ELF-1 (cell line): ENCODE data around the gene NFASC.

Experiments
- DNase-seq: peaks from one replicate; pipeline ENCODE4 v3.0.0-alpha.2; 2016; ENCODE audit warnings: low read depth, low spot score

The NFASC gene

DNA sequence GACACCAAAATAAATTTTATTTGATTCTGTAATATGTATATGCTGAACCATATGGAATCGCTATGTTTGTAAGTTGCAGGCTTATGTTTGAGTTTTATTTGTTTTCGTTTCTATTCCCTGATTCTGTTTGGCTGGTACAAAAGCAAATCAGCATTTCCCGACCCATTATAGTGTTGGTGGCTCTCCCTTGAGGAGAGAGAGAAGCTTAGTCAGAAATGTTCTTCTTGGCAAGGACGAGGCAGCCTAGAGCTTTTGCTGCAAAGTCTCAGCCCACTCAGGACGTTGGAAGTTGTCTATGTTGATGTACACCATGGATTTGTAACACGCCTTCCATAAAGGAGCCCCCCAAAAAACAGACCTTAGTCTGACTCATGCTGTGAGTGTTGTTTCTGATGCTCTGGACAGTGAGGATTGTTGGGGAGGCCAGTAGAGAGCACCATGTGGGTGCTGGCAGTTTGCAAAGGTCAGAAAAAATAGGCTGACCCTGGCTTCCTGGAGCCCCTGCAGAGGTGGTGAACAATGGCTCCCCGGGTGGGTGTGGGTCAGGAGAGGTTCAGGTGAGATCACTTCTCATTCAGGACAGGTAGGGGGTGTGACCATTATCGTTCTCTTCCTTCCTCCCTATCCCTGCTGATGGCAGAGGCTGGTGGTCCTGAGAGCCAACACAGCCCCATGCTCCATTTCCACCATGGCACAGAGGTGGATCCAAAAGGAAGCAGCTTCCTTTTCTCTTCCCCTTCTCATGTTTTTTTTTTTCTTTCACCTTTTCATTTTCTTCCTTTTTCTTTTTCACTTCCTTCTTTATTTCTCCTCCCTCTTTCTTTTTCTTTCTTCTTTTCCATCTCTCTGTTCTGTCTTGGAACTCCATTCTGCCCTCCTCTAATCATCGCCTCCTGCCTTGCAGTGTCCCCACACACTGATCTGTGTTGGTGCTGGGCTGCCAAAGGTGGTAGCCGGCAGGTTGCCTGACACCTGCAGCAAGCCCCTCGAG lies 88.0 kb downstream of the NFASC start:
- DNase-seq: no peak

DNA sequence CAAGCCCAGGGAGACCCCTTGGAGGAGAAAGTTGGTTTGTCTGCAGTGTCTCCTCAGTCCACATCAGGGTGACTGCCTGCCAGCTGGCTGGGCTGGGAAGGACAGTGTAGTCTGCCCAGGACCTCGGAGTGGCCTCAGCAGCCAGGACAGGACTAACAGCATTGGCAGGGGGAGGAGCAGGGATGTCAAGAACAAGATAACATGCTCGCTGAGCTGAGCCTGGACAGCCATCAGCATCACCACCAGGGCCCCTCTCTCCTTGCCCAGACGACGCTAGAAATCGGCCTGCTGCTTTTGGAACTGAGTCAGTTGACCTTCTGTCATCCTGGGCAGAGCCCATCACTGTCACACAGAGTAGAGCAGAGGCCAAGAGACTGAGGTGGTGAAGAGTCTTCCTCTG lies 88.7 kb downstream of the NFASC start:
- DNase-seq: no peak

DNA sequence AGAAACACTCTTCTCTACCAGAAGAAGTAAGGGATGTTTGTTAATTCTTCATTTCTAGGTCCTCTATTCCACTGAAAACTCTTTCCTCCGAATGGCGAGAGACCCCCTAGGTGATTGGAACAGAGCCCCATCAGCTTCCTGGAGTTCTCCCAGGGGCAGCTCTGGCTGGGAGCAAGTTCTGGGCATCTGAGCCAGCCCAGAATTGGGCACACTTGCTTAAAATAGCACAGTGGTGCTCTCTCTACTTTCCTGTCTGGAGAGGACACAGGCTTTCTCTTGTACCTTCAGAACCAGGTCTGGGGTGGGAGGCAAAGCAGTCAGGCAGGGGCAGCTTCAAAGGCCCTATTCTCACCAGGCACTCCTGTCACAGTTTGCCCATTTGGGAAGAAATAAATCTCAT lies 89.2 kb downstream of the NFASC start:
- DNase-seq: no peak

DNA sequence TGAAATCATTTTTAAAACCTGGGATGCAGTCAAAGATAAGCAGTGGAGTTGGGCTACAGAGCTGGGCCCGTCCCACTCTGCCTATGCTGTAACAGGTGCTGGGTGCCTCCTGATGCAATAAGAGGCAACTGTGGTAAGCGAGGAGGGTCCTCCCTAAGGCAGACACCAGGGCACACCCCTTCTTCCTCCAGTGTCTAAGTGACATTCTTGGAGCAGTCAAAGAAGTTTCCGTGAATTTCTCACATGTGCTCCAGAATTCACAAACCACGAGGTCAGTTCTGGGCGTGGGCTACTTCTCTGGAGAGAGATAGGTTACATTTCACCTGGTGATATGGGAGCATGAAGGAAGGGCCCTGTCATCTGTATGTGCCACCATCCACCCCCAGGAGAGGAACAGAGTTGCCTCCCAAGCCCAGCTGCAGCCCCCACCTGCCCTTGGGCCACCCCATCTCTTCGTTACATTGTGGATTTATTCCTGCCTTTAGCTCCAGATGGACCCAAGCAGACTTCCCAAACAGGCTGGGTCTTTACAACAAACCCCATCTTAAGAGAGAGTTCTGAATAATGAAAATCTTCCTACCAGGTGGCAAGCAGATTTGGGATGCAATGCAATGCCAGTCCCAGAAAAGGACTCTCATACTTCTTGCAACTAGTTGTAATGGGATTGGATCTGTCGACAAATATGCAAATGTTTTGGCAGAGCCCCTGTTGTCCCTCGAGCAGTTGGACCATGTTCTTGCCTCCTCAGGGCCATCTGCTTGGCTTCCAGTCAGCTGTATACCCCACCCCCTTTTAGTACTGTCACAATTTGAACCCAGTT lies 89.9 kb downstream of the NFASC start:
- no peak for DNase-seq

GRCh38 chr1:204961765-204962419 lies 91.2 kb downstream of the NFASC start:
- DNase-seq: no peak

GRCh38 chr1:204962742-204963632 lies 92.3 kb downstream of the NFASC start:
- DNase-seq: no peak

GRCh38 chr1:204967451-204967850 lies 96.8 kb downstream of the NFASC start:
- no peak for DNase-seq

DNA sequence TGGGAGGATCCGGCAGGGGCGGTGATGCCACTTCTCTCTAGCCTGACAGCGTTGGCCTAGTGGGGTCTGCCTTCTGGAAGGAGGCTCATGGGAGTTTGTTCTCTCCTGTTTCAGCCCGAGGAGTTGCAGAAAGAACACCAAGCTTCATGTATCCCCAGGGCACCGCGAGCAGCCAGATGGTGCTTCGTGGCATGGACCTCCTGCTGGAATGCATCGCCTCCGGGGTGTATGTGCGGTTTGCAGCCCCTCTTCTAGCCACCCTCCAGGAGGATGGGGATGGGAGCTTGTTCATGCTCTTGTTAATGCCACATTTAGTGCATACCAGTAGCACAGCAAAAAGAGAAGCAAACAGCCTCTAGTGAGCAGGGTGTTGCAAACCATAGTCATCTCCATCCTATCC lies 97.5 kb downstream of the NFASC start:
- DNase-seq: no peak

- no peak for DNase-seq
Measured at GRCh38 chr1:204968951-204969350, 98.3 kb downstream of the NFASC start.

- DNase-seq: peak; percentile 41
Measured at GRCh38 chr1:204970937-204971336, 100.3 kb downstream of the NFASC start.

DNA sequence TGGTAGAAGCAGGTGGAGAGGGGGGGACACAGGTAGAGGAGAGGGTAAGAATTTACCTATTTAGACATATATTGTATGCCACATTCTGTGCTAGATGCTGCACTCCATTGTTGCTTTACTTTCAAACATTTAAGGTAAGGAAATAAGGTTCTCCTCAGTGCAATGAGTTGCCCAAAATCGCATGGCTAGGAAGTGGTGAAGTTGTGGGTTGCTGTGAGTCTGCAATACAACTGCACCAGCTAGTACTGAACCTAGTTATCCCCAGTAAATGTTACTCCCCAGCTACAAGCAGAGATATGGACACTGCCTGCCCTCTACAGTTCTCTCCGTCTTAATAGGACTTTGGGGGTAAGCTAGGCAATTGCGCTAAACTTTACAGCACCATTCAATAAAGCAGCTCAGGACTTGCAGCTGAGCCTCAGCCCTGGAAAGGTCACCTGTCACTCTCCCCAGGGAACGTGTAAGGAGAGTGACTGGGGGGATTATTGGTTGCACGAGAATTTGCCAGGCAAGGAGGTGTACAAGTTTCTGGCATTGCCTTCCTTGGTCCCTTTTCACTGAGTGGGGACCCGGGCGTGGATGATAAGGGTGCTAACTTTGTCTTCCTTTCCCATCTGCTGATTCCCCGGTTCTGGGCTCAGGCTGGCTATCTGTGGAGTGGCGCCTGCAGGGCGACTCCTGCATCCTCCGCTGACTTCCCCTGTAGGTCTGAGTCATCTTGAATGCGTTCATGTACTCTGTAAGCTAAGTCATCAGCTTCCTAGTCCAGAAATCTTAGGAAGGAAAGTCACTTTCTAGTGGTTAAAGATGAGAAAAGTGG lies 101.1 kb downstream of the NFASC start:
- peak; percentile 28 for DNase-seq

DNA sequence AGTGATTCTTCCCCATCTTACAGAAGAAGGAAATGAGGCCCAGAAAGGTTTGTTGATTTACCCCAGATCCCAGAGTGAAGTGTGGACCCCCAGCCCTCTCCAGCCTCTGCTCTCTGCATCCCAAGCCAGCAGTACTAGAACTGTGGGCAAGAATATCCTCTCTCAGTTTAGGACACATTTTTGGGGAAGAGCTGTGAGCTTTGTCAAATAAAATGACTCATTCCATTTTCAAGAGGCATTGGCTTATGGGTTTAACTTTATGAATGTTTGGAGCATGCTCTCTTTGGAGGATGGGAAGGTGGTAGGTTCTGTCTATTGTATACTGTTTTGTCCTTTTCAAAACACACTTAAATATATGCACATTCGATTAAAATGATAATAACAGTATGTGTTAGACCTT lies 101.8 kb downstream of the NFASC start:
- no peak for DNase-seq

DNA sequence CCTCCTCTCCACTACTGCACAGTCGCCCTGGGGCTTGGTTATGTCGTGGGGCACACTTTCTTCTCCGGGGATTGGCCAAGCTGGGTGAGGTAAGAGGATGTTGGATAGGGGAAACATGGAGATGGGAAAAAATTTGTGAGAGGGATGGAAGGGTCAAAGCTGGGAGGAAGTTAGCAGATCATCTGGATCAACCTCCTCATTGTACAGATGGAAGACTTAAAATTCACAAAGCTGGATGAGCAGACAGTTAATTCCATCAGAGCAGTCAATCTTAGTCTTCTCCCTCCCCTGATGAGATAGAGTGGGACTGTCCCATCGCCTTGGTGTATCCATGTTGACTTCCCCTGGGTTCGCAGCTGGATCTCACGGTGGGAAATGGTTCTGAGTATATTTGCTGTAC lies 102.8 kb downstream of the NFASC start:
- DNase-seq: no peak

DNA sequence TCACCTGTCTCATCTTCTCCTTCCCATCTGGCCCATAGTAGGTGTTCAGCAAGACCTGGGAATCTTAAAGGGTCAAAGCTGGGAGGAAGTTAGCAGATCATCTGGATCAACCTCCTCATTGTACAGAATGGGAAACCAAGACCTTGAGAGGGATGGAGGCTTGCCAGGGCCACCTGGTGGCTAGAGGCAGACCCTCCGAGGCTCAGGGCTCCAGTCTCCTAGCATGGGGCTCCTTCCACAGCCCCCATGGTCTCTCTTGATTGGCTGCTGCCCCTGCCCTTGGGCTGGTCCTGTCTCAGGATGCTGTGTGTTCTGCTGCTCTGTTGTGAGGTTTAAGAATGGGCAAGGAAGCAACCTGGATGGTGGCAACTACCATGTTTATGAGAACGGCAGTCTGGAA lies 103.7 kb downstream of the NFASC start:
- peak; percentile 35 for DNase-seq

DNA sequence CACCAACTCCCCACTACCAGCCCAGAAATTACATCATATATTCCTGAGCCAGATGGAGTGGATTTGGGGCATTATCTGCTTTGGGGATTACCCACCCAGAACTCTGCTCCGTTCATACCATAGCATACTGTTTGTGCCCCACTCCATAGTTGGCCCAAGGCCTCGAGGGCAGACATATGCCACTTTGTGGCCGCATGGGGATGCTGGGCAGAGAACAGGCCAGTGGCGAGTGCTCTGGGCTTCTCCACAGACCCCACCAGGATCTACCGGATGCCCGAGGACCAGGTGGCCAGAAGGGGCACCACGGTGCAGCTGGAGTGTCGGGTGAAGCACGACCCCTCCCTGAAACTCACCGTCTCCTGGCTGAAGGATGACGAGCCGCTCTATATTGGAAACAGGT lies 104.4 kb downstream of the NFASC start:
- DNase-seq: no peak

- DNase-seq: peak; percentile 66
Measured at GRCh38 chr1:204975568-204976235, 105.0 kb downstream of the NFASC start.

DNA sequence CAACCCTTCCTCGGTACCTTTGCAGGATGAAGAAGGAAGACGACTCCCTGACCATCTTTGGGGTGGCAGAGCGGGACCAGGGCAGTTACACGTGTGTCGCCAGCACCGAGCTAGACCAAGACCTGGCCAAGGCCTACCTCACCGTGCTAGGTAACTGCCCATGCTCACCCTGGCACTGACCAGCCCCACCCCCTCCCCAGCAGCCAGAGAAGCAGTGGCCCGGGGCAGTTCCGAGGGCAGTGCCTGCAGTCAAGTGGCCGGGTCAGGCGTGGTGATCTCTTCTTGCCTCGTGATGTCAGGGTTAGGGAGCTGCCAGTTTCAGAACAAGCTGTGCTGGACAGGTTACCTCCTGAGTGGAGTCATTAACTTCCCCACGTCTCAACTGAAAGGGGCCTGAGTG lies 106.0 kb downstream of the NFASC start:
- DNase-seq: no peak

GRCh38 chr1:204977318-204977717 lies 106.7 kb downstream of the NFASC start:
- DNase-seq: no peak

GRCh38 chr1:204978782-204979181 lies 108.1 kb downstream of the NFASC start:
- no peak for DNase-seq

DNA sequence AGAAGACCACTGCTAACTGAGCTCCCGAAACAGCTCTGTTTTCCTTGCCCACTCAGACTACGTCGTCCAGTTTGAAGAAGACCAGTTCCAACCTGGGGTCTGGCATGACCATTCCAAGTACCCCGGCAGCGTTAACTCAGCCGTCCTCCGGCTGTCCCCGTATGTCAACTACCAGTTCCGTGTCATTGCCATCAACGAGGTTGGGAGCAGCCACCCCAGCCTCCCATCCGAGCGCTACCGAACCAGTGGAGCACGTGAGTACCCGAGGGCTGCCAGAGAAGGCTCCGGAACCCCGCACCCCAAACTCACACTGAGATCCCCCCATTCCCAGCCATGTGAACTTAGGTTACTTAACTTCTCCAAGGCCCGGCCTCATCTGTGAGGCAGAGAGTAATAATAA lies 108.6 kb downstream of the NFASC start:
- DNase-seq: no peak
